Measurements from ENCODE around the gene CARD10.

CARD10 gene

GRCh38 chr22:37457093-37457893 is 61.9 kb downstream of the CARD10 start:
- DNase-seq (ENCODE audit: low read depth) = no peak
- peak; percentile 96 for TF ChIP-seq CTCF (conservative IDR thresholded peaks at IDR 0.05; ENCODE audit: low read depth, low read length)
- no peak overlapping the region for H3K4me3 ChIP-seq (ENCODE audit: low read length)

GRCh38 chr22:37456346-37456745 is 62.9 kb downstream of the CARD10 start:
- no peak for DNase-seq (ENCODE audit: low read depth)
- H3K4me3 ChIP-seq (ENCODE audit: low read length) = no peak overlapping the region
- TF ChIP-seq CTCF (conservative IDR thresholded peaks at IDR 0.05; ENCODE audit: low read depth, low read length) = no peak

GRCh38 chr22:37455896-37456295 is 63.3 kb downstream of the CARD10 start:
- H3K4me3 ChIP-seq (ENCODE audit: low read length) = no peak overlapping the region
- DNase-seq (ENCODE audit: low read depth) = no peak
- TF ChIP-seq CTCF (conservative IDR thresholded peaks at IDR 0.05; ENCODE audit: low read depth, low read length) = no peak

- peak; percentile 82 for DNase-seq (ENCODE audit: low read depth)
- no peak for TF ChIP-seq CTCF (conservative IDR thresholded peaks at IDR 0.05; ENCODE audit: low read depth, low read length)
- no peak overlapping the region for H3K4me3 ChIP-seq (ENCODE audit: low read length)
Observed at GRCh38 chr22:37454857-37455686, 64.1 kb downstream of the CARD10 start.

- no peak for DNase-seq (ENCODE audit: low read depth)
- TF ChIP-seq CTCF (conservative IDR thresholded peaks at IDR 0.05; ENCODE audit: low read depth, low read length) = no peak
- no peak overlapping the region for H3K4me3 ChIP-seq (ENCODE audit: low read length)
Observed at GRCh38 chr22:37453696-37454095, 65.5 kb downstream of the CARD10 start.

- no peak overlapping the region for H3K4me3 ChIP-seq (ENCODE audit: low read length)
- DNase-seq (ENCODE audit: low read depth) = no peak
- no peak for TF ChIP-seq CTCF (conservative IDR thresholded peaks at IDR 0.05; ENCODE audit: low read depth, low read length)
Observed at GRCh38 chr22:37451218-37451617, 68.0 kb downstream of the CARD10 start.

Measured in retinal pigment epithelial cell (primary cell).